WTC11 (cell line): ENCODE data around the gene LRCH4. TPM values are rescaled to one million over a fixed set of nuclear protein-coding genes. Genes with fewer than 3 reads are reported as not detected.
"Not testable (repeated sequence)": the region's sequence is repeated elsewhere in the genome, so short reads cannot be mapped to it uniquely, and the experiment has no call there.

Source experiments
- ATAC-seq: fragments of 200-7000 bp; cut with Tn5 transposase; 2 replicates; pipeline ENCODE4 v1.10.0; 2021; ENCODE audit warnings: mild to moderate bottlenecking, moderate library complexity
- CTCF ChIA-PET: fragments of 300-600 bp; sonication (Branson Sonifier 250); formaldehyde crosslinking; loops from one replicate; lab custom pipeline; 2021; ENCODE audit warnings: antibody characterized with exemption; lab: Charles Lee
- POLR2A ChIA-PET: fragments of 350-600 bp; sonication (Branson Sonifier 250); formaldehyde crosslinking; loops from one replicate; lab custom pipeline; 2021; ENCODE audit warnings: antibody characterized with exemption; lab: Charles Lee
- DNase-seq: peaks from one replicate; pipeline ENCODE4 v3.0.0; 2021; ENCODE audit warnings: low spot score
- H3K27ac Mint-ChIP-seq: 2 replicates; pipeline ENCODE4 v1.8.0; 2021; ENCODE audit warnings: mixed read lengths
- H3K27me3 Mint-ChIP-seq: 2 replicates; pipeline ENCODE4 v1.8.0; 2021; ENCODE audit warnings: low read depth, mild to moderate bottlenecking, moderate library complexity, mixed read lengths
- H3K36me3 Mint-ChIP-seq: 2 replicates; pipeline ENCODE4 v1.8.0; 2021; ENCODE audit warnings: mixed read lengths
- H3K4me1 Mint-ChIP-seq: 2 replicates; pipeline ENCODE4 v1.8.0; 2022; ENCODE audit warnings: mixed read lengths
- H3K4me3 Mint-ChIP-seq: 2 replicates; pipeline ENCODE4 v1.8.0; 2021; ENCODE audit warnings: mild to moderate bottlenecking, moderate library complexity, mixed read lengths
- H3K9me3 Mint-ChIP-seq: 2 replicates; pipeline ENCODE4 v1.8.0; 2021; ENCODE audit warnings: mixed read lengths
- ATF6 ChIP-seq: sonication (generic); formaldehyde crosslinking; IDR thresholded peaks from 2 replicates; pipeline ENCODE4 v1.8.1; 2023; ENCODE audit warnings: mild to moderate bottlenecking, missing genetic modification reagents
- CTCF ChIP-seq: fragments of 200-600 bp; IDR thresholded peaks from 2 replicates; pipeline ENCODE4 v1.8.0; 2022; ENCODE audit warnings: antibody characterized with exemption
- ELF4 ChIP-seq: sonication (generic); formaldehyde crosslinking; IDR thresholded peaks from 2 replicates; pipeline ENCODE4 v1.8.1; 2022; ENCODE audit warnings: low read depth, mild to moderate bottlenecking, moderate library complexity, missing genetic modification reagents
- ESRRA ChIP-seq: sonication (generic); formaldehyde crosslinking; IDR thresholded peaks from 2 replicates; pipeline ENCODE4 v1.8.1; 2022; ENCODE audit warnings: mild to moderate bottlenecking, missing genetic modification reagents, borderline replicate concordance
- FOXK1 ChIP-seq: sonication (generic); formaldehyde crosslinking; IDR thresholded peaks from 2 replicates; pipeline ENCODE4 v1.8.0; 2022; ENCODE audit warnings: mild to moderate bottlenecking, moderate library complexity, missing genetic modification reagents
- FOXP1 ChIP-seq: sonication (generic); formaldehyde crosslinking; IDR thresholded peaks from 2 replicates; pipeline ENCODE4 v1.8.0; 2022; ENCODE audit warnings: missing genetic modification reagents, mild to moderate bottlenecking, moderate library complexity, borderline replicate concordance
- FOXP4 ChIP-seq: sonication (generic); formaldehyde crosslinking; IDR thresholded peaks from 2 replicates; pipeline ENCODE4 v1.8.0; 2022; ENCODE audit warnings: mild to moderate bottlenecking, missing genetic modification reagents
- HMGA2 ChIP-seq: fragments of 250-450 bp; sonication (Bioruptor Pico); IDR thresholded peaks from 2 replicates; pipeline ENCODE4 v1.4.0; 2021; ENCODE audit warnings: mild to moderate bottlenecking, moderate library complexity
- HMGXB4 ChIP-seq: sonication (generic); formaldehyde crosslinking; IDR thresholded peaks from 2 replicates; pipeline ENCODE4 v1.8.1; 2023; ENCODE audit warnings: mild to moderate bottlenecking, moderate library complexity, missing genetic modification reagents
- OVOL2 ChIP-seq: fragments of 250-450 bp; sonication (Bioruptor Pico); IDR thresholded peaks from 2 replicates; pipeline ENCODE4 v1.9.0; 2021; ENCODE audit warnings: mild to moderate bottlenecking, borderline replicate concordance
- RORB ChIP-seq: fragments of 250-450 bp; sonication (Bioruptor Pico); IDR thresholded peaks from 2 replicates; pipeline ENCODE4 v1.9.0; 2021; ENCODE audit warnings: mild to moderate bottlenecking
- TEAD1 ChIP-seq: sonication (generic); formaldehyde crosslinking; IDR thresholded peaks from 2 replicates; pipeline ENCODE4 v1.8.0; 2022; ENCODE audit warnings: mild to moderate bottlenecking, missing genetic modification reagents
- USF1 ChIP-seq: sonication (generic); formaldehyde crosslinking; IDR thresholded peaks from 2 replicates; pipeline ENCODE4 v1.8.0; 2022; ENCODE audit warnings: mild to moderate bottlenecking, missing genetic modification reagents
- ZNF219 ChIP-seq: sonication (generic); formaldehyde crosslinking; IDR thresholded peaks from 2 replicates; pipeline ENCODE4 v1.8.0; 2023; ENCODE audit warnings: missing genetic modification reagents, mild to moderate bottlenecking, borderline replicate concordance
- ZNF281 ChIP-seq: sonication (generic); formaldehyde crosslinking; IDR thresholded peaks from 2 replicates; pipeline ENCODE4 v1.8.0; 2023; ENCODE audit warnings: mild to moderate bottlenecking, missing genetic modification reagents
- ZNF396 ChIP-seq: fragments of 250-450 bp; sonication (Bioruptor Pico); IDR thresholded peaks from 2 replicates; pipeline ENCODE4 v1.8.0; 2021; ENCODE audit warnings: mild to moderate bottlenecking, moderate library complexity, borderline replicate concordance
- ZNF512 ChIP-seq: sonication (generic); formaldehyde crosslinking; IDR thresholded peaks from 2 replicates; pipeline ENCODE4 v1.8.1; 2022; ENCODE audit warnings: missing genetic modification reagents, borderline replicate concordance
- total RNA-seq: library from RNA; stranded (reverse); gene quantifications from 3 replicates; pipeline ENCODE4 v1.2.3, GENCODE V29; 2021

Gene LRCH4
- total RNA-seq, 1 experiment from 2014 or later: 56.7 TPM

- TF ChIP-seq ZNF396 (CRISPR knock-in tag) (no peak), FOXK1 (CRISPR knock-in tag) (no peak), OVOL2 (no peak), ELF4 (CRISPR knock-in tag) (no peak)
Observed at GRCh38 chr7:100552532-100552931, 33.4 kb downstream of the LRCH4 start (continued).

GRCh38 chr7:100548446-100548845, 37.5 kb downstream of the LRCH4 start:
- H3K27me3 Mint-ChIP-seq, H3K4me3 Mint-ChIP-seq, H3K9me3 Mint-ChIP-seq, H3K36me3 Mint-ChIP-seq, ATAC-seq, DNase-seq: not testable (repeated sequence)
- ChIA-PET CTCF (interaction anchor here (0.7 to 6.1 kb wide), 4 partner anchors 11 to 334 kb away, joined by 3 to 36 read pairs (median 7); no protein-coding TSS in a partner anchor), POLR2A (interaction anchor here (2.1 kb wide), 1 partner anchor 38 kb away, joined by 5 read pairs; the partner anchor contains the start of genes FBXO24 and LRCH4)
- H3K4me1 Mint-ChIP-seq: peaks cover 40% of the 10 kb centered on the region
- peak overlapping the region; percentile 21 for H3K27ac Mint-ChIP-seq

- peak overlapping the region; percentile 76; the same call in 1 of the 2 replicates for H3K27ac Mint-ChIP-seq
Observed at GRCh38 chr7:100547872-100548271, 38.1 kb downstream of the LRCH4 start.

More at GRCh38 chr7:100547872-100548271, 38.1 kb downstream of the LRCH4 start:
- Mint-ChIP-seq H3K4me3 (no peak overlapping the region), H3K4me1 (peaks cover 45% of the 10 kb centered on the region)
- DNase-seq: no peak
- no peak for TF ChIP-seq ESRRA (CRISPR knock-in tag)
- no peak for TF ChIP-seq FOXP1 (CRISPR knock-in tag)
- TF ChIP-seq FOXP4 (CRISPR knock-in tag): no peak
- TF ChIP-seq HMGA2 (CRISPR knock-in tag): no peak
- TF ChIP-seq CTCF: no peak
- TF ChIP-seq ZNF219 (CRISPR knock-in tag): no peak
- TF ChIP-seq ZNF281 (CRISPR knock-in tag): no peak
- TF ChIP-seq ZNF512 (CRISPR knock-in tag): no peak
- TF ChIP-seq HMGXB4 (CRISPR knock-in tag): no peak
- TF ChIP-seq USF1 (CRISPR knock-in tag): no peak
- no peak for TF ChIP-seq RORB (CRISPR knock-in tag)
- TF ChIP-seq ATF6 (CRISPR knock-in tag): no peak
- TF ChIP-seq TEAD1 (CRISPR knock-in tag): no peak
- TF ChIP-seq, all 79 proteins: peak for 0
- Mint-ChIP-seq H3K36me3 (peaks cover 5% of the 10 kb centered on the region), H3K27me3 (no peaks in the 10 kb centered on the region), H3K9me3 (no peaks in the 10 kb centered on the region)
- CTCF ChIA-PET: interaction anchor here (2.0 to 6.1 kb wide), 3 partner anchors 12 to 69 kb away, joined by 5 to 36 read pairs (median 8); partner anchors contain the start of gene TSC22D4
- POLR2A ChIA-PET: interaction anchor here (2.1 kb wide), 1 partner anchor 38 kb away, joined by 5 read pairs; the partner anchor contains the start of genes FBXO24 and LRCH4
- no peak; the same call in 1 of the 2 replicates for ATAC-seq
